ENCODE results near the gene SNURF. TPM values are rescaled to one million over a fixed set of nuclear protein-coding genes. Genes with fewer than 3 reads are reported as not detected.

The SNURF gene
- 2.0 TPM for total RNA-seq (2013)
- polyA plus RNA-seq (1 to 10 TPM; 1.4 to 3.5 (median 2.8) TPM), polyA minus RNA-seq (0.72 TPM in 1 of 2 replicates, not detected in the other), total RNA-seq (0 to 0.58 (median 0.21) reads per million in 11 experiments)

- Histone ChIP-seq H3K36me3 (replicated peaks in 1 of 2; ENCODE audit: control insufficient read depth in 1 of 2, insufficient read depth in 2 of 2, low read length in 2 of 2) (no peaks in the 10 kb centered on the region), H3K4me1 (ENCODE audit: control insufficient read depth in 1 of 2, insufficient read depth in 2 of 2, low read length in 2 of 2) (peaks cover 0 to 5% of the 10 kb centered on the region in 2 donors), H3K9ac (ENCODE audit: insufficient read depth, low read length, poor library complexity, severe bottlenecking) (peak within 1 kb of the TSS; percentile 67), H3K79me2 (ENCODE audit: insufficient read depth, low read length) (no peaks in the 10 kb centered on the region), H4K20me1 (ENCODE audit: insufficient read depth, low read length) (no peaks in the 10 kb centered on the region), H2AFZ (ENCODE audit: insufficient read depth, low read depth, low read length, poor library complexity, severe bottlenecking) (peak within 1 kb of the TSS; percentile 86), H3K4me3 (replicated peaks in 1 of 3; ENCODE audit: low read depth in 2 of 3, low read length in 3 of 3) (peak within 1 kb of the TSS; percentile 58 to 92 (median 79)), H3K27ac (ENCODE audit: low read depth in 1 of 2, low read length in 2 of 2) (peak within 1 kb of the TSS; percentile 61 to 76), H3K9me3 (replicated peaks in 1 of 2; ENCODE audit: control insufficient read depth in 1 of 2, insufficient read depth in 1 of 2, low read length in 2 of 2) (peaks cover 27 to 36% of the 10 kb centered on the region in 2 donors), H3K4me2 (replicated peaks; ENCODE audit: extremely low read depth, low read length, poor library complexity, severe bottlenecking) (peak within 1 kb of the TSS; percentile 86), H3K27me3 (ENCODE audit: control insufficient read depth in 2 of 2, insufficient read depth in 2 of 2, low read length in 2 of 2) (peaks cover 8 to 16% of the 10 kb centered on the region in 2 donors)
- WGBS (ENCODE audit: insufficient coverage) = 46% methylated on average over 46 of the region's 47 CpGs
- Mint-ChIP-seq H3K27me3 (ENCODE audit: low read depth in 3 of 3) (peaks cover 17 to 21% (median 18%) of the 10 kb centered on the region in 3 donors), H3K27ac (peak within 1 kb of the TSS; percentile 68 to 87 (median 83)), H3K9me3 (peaks cover 0 to 34% (median 24%) of the 10 kb centered on the region in 7 donors), H3K36me3 (no peaks in the 10 kb centered on the region), H3K4me1 (peaks cover 6% of the 10 kb centered on the region), H3K4me3 (peak within 1 kb of the TSS; percentile 91 to 92)
- intact Hi-C loops (cut with micrococcal nuclease) = no loop called here
- DNase-seq = peak; percentile 36 to 69 (median 56)
- no peak for TF ChIP-seq CTCF (IDR thresholded peaks at IDR 0.05)
Measured at GRCh38 chr15:24954783-24955530, at the start of gene SNURF, which contains the start of gene SNRPN. Gene SNURF (plus strand): TSS chr15:24954987. CDS start chr15:24955049, 62 bp downstream. Gene SNRPN (plus strand): TSS chr15:24954987. CDS start chr15:24974454, 19,467 bp downstream.

GRCh38 chr15:24916305-24917009, 38.3 kb upstream of the SNURF start:
- 20% methylated on average over 5 of the region's 8 CpGs for WGBS (ENCODE audit: insufficient coverage)
- no peak for DNase-seq

More at GRCh38 chr15:24916305-24917009, 38.3 kb upstream of the SNURF start:
- no peak overlapping the region for H3K4me2 ChIP-seq (replicated peaks; ENCODE audit: extremely low read depth, low read length, poor library complexity, severe bottlenecking)
- no peak overlapping the region for H3K9ac ChIP-seq (ENCODE audit: insufficient read depth, low read length, poor library complexity, severe bottlenecking)
- TF ChIP-seq CTCF (IDR thresholded peaks at IDR 0.05) = no peak
- no peak overlapping the region for H2AFZ ChIP-seq (ENCODE audit: insufficient read depth, low read depth, low read length, poor library complexity, severe bottlenecking)
- H4K20me1 ChIP-seq (ENCODE audit: insufficient read depth, low read length) = no peaks in the 10 kb centered on the region
- intact Hi-C loops (cut with micrococcal nuclease) = no loop called here
- H3K27ac ChIP-seq (ENCODE audit: low read depth in 1 of 2, low read length in 2 of 2) = no peak overlapping the region
- Mint-ChIP-seq H3K27me3 (ENCODE audit: low read depth in 3 of 3) (peaks cover 0 to 2% (median 0%) of the 10 kb centered on the region in 3 donors), H3K4me1 (no peaks in the 10 kb centered on the region), H3K4me3 (no peak overlapping the region), H3K9me3 (peaks cover 21 to 54% (median 42%) of the 10 kb centered on the region in 7 donors), H3K27ac (peak overlapping the region in 2 of 7 donors; percentile 53 to 74), H3K36me3 (no peaks in the 10 kb centered on the region)
- H3K9me3 ChIP-seq (replicated peaks in 1 of 2; ENCODE audit: control insufficient read depth in 1 of 2, insufficient read depth in 1 of 2, low read length in 2 of 2) = peaks cover 39 to 41% of the 10 kb centered on the region in 2 donors
- no peaks in the 10 kb centered on the region for H3K27me3 ChIP-seq (ENCODE audit: control insufficient read depth in 2 of 2, insufficient read depth in 2 of 2, low read length in 2 of 2)
- H3K4me3 ChIP-seq (replicated peaks in 1 of 3; ENCODE audit: low read depth in 2 of 3, low read length in 3 of 3) = no peak overlapping the region
- H3K4me1 ChIP-seq (ENCODE audit: control insufficient read depth in 1 of 2, insufficient read depth in 2 of 2, low read length in 2 of 2) = no peaks in the 10 kb centered on the region
- no peaks in the 10 kb centered on the region for H3K36me3 ChIP-seq (replicated peaks in 1 of 2; ENCODE audit: control insufficient read depth in 1 of 2, insufficient read depth in 2 of 2, low read length in 2 of 2)
- no peaks in the 10 kb centered on the region for H3K79me2 ChIP-seq (ENCODE audit: insufficient read depth, low read length)
